HG03159 (cell line): ENCODE measurements around the gene ARHGAP23.
"Not testable (repeated sequence)": the region's sequence is repeated elsewhere in the genome, so short reads cannot be mapped to it uniquely, and the experiment has no call there.

Experiments used
- ATAC-seq: cut with Tn5 transposase; IDR thresholded peaks from one replicate; pipeline ENCODE4 v1.9.1; 2021; ENCODE audit warnings: mild to moderate bottlenecking, moderate library complexity; ENCODE audit not compliant: unreplicated experiment

Gene ARHGAP23

GRCh38 chr17:38420518-38420917 lies 7.7 kb upstream of the ARHGAP23 start:
- ATAC-seq, result no peak

GRCh38 chr17:38421171-38421841 lies 7.0 kb upstream of the ARHGAP23 start:
- ATAC-seq, result no peak

GRCh38 chr17:38421871-38422827 lies 6.1 kb upstream of the ARHGAP23 start:
- ATAC-seq, result no peak

GRCh38 chr17:38424297-38424972 lies 3.8 kb upstream of the ARHGAP23 start:
- ATAC-seq, result no peak

GRCh38 chr17:38425031-38425430 lies 3.2 kb upstream of the ARHGAP23 start:
- ATAC-seq, result no peak

GRCh38 chr17:38425744-38426143 lies 2.5 kb upstream of the ARHGAP23 start:
- ATAC-seq, result no peak

- ATAC-seq, result no peak
These were observed 1.8 kb upstream of the ARHGAP23 start for GRCh38 chr17:38426441-38426840.

- no peak for ATAC-seq
These were observed 909 bp upstream of the ARHGAP23 start for GRCh38 chr17:38427160-38427949.

GRCh38 chr17:38428643-38429371 lies 543 bp downstream of the ARHGAP23 start:
- no peak for ATAC-seq

- no peak for ATAC-seq
These were observed 1.3 kb downstream of the ARHGAP23 start for GRCh38 chr17:38429476-38430100.

GRCh38 chr17:38430316-38430715 lies 2.1 kb downstream of the ARHGAP23 start:
- no peak for ATAC-seq

GRCh38 chr17:38430822-38431221 lies 2.6 kb downstream of the ARHGAP23 start:
- ATAC-seq, result no peak

GRCh38 chr17:38431346-38432145 lies 3.3 kb downstream of the ARHGAP23 start:
- ATAC-seq, result no peak

- ATAC-seq, result no peak
These were observed 6.0 kb downstream of the ARHGAP23 start for GRCh38 chr17:38434178-38434665.

GRCh38 chr17:38435795-38436194 lies 7.5 kb downstream of the ARHGAP23 start:
- no peak for ATAC-seq

GRCh38 chr17:38436386-38436785 lies 8.1 kb downstream of the ARHGAP23 start:
- ATAC-seq, result no peak

GRCh38 chr17:38437313-38437712 lies 9.0 kb downstream of the ARHGAP23 start:
- not testable (repeated sequence) for ATAC-seq

- ATAC-seq, result no peak
These were observed 11.2 kb downstream of the ARHGAP23 start for GRCh38 chr17:38439436-38439835.
